DMS 273 (cell line): ENCODE data around the gene KCNJ9.

Experiments used
- DNase-seq: peaks from one replicate; lab custom pipeline; 2025; ENCODE audit not compliant: unreplicated experiment; lab: John Stamatoyannopoulos, UW

The KCNJ9 gene

DNA sequence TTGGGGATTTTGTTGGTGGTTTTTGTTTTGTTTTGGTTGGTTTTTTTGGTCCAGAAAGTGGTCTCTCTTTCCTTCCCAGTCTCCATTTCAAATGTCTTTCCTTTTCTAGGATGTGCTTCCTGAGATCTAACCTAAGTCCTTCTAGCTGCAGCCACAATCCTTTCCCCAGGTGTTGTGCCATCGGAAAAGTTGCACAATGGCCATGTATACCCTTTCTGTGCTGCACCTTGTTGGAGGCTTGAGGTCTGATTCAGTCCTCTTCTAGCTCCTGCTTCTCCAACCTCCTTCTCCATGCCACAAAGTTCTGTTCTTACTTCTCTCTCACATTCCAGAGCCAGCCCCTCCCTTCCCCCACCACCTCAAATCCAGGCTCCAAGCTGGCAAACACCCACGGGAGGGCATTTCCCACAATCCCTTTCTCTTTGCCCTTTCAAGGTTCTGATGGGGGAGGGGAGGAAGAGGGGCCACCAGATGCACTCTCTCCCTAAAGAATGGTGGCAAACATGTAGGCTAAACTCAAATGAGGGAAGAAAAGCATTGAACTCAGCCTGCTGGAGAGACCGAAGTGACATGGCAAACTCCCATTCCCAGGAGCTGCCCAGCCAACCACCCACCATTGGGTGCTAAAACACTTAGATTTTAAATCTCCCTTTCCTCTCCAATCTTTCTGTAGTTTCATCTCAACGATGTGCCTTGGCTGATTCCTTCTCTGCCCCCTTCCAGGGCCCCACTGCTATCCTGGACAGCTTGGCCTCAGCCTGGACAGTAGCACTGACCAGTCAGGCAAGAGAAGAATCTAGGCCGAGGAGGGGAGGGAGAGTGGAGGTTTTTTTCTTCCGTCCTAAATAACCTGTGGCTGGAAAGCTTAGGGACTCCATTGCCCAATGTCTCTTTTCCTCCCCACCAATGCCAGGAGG lies 14.3 kb upstream of the KCNJ9 start:
- DNase-seq, result no peak

DNA sequence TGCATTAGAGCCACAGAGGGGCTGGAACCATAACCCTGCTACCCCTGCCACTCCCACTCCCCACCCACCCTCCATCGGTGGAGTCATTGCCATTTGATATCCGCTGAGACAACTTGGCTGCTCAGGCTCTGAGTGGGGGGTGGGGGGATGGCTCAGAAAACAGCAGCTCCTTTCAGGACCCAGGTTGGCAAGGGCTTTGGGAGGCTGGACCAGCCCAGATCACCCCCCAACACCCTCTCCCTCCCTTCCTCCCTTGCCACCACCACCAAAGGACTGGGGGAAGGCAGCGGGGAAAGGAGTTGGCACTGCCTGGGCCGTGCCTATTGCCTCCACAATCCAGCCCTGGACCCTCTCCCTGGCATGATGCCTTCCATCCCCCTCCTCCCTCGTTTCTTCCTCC lies 13.1 kb upstream of the KCNJ9 start:
- no peak for DNase-seq

DNA sequence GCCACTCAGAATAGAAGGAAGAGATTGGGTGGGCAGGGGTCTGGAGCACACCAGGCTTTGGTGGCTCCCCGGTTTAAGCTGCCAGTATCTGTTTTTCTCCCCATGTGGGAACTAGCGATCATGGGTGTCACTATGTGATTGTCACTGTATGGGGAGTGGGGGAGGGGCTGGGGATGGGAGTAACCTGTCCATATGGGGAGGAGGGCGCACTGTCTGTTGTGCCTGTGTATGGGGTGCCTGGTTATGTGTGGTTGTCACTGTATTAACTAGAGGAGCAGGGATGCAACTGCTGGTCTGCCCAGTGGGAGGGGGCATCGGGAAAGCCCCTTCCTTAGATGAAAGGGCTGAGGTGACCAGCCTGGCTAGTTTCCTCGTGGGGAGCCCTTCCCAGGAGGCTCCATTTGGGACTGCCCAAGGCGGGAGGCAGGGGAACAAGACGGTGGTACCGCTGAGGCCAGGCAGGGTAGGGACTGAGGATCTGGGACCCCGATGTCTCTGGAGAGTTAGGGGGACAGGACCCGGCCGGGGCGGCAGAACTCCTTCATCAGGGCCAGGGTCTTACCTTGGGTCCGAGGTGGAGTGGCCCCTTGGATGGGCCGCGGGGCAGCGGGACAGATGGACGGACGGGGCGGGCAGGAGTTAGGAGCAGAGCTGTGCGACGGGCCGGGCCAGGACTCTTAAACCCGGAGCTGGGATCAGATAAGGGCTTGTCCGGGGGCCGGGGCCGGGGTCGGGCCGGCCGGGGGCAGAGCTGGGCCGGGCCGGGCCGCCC lies 11.7 kb upstream of the KCNJ9 start, which contains the start of gene KCNJ10:
Gene KCNJ10, minus strand, starts transcription at position 701 of the 772 bp plus-strand sequence. CDS start 27,628 bp downstream, outside the sequence.
- DNase-seq, result no peak

DNA sequence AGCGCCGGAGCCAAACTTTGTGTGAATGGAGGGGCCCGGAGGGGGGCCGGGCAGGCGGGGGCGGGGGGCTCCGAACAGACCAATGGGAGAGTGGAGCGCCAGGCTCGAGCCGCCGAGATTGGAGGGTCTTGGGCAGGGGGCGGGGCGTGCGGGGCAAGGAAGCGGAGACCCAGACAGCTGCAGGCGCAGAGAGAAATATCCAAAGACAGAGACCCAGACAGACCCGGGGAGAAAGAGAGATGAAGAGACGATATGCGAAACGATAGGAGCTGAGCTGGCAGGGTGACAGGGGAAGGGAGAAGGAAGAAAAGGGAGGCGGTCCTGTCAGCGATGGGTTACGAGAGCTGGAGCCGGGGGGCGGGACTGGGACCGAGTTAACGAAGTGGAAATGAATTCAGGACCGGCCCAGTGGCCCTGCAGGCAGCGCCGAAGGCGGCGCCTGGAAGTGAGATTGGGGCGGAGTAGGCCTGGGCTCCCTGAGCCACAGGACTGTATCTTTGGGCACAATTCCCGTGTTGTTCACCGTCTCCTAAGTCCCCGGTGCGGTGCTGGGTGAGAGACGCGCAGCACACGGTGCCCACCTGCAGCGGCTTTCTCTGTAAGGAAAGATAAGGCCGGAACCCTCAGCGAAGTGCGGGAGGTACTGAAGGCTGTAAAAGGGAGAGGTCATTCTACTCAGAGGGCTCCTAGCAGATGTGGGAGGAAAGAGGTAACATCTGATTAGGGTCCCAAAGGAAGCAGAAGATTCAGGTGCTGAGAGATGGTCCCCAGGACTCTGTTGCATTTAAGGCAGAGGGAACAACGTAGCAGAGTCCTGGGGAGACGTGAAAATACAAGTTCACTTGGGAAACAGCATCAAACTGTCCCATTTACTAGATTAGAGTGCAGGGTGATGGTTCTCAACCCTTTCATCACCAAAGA lies 10.8 kb upstream of the KCNJ9 start:
- peak; percentile 90 for DNase-seq

- no peak for DNase-seq
Measured at GRCh38 chr1:160071289-160071688, 10.0 kb upstream of the KCNJ9 start.

GRCh38 chr1:160074865-160075264 lies 6.5 kb upstream of the KCNJ9 start:
- no peak for DNase-seq

DNA sequence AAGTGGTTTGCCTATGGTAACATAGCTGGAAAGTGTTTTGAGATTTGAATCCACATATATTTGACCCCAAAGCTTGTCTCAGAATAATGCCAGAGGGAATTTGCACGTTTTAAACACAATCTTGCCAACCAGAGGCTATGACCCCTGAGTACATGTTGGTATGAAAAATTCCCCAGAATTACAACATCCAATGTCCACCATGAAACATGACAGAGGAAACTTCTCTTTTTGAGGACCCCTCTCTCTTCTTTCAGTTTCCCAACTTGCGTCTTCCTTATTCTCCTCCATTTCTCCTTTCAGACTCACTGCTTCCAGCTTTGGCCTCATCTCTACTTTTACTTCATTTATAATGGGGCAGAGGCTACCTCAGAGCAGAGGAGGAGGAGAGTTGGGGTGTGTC lies 5.5 kb upstream of the KCNJ9 start:
- DNase-seq, result no peak

DNA sequence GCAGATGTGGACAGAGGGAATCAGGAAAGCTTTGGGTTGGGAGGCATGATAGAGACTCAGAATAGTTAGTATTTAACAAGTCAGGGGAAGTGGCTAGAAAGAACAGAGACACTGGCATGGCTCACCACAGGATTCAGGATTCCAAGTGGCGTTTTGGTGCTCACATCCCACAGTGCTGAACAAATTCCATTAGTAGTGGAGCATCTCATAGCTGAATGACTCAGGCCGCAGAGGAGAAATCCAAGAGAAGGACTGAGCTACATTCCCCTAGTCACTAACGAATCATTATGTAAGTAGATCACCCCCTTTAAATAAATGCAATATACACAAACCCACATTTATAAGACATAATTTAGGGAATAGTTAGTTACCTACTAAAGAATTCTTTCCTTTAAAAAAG lies 5.0 kb upstream of the KCNJ9 start:
- DNase-seq, result no peak

- DNase-seq, result no peak
Measured at GRCh38 chr1:160077486-160077885, 3.9 kb upstream of the KCNJ9 start.

- DNase-seq, result peak; percentile 60
Measured at GRCh38 chr1:160078512-160079195, 2.7 kb upstream of the KCNJ9 start.

DNA sequence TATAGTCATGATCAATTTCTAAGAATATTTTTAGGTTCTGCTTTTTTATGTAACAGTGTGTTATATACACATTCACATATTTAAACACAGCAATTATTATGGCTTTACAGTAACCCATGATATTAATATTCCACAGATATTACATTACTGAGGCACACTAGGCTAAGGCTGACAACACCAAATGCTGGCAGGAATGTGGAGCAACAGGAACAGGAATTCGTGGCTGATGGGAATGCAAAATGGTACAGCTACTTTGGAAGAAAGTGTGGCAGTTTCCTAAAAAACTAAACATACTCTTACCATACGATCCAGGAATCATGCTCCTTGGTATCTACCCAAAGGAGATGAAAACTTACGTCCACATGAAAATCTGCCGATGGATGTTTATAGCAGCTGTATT lies 1.9 kb upstream of the KCNJ9 start:
- no peak for DNase-seq

DNA sequence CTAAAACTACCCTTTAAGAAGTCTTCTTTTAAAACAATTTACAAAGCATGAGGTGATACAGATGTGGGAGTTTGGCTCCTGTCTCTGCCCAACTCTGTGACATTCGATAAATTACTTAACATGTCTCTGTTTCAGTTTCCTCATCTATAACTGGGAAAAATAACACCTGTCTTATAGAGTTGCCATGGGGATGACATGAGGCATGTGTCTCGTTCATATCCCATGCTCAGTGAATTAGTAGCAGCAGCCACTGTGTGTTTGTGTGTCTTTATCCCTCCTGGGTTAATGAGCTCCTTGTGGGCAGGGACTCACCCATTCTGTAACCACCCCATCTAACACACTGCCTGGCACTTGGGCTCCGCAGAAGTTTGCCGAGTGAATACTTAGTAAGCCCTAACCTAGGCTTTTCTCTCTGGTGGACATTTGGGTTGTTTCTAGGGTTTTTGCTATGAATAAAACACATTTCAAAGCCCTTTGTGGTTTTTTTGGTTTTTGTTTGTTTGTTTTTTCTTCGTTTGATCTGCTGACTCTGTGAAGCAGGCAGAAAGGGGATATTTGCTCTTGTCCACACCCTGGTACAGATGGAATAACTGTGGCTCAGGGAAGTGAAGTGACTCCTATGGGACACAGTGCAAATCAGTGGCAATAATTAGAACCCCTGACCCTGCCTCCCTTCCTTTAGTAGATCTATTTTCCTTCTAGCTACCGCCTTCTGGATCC lies 797 bp upstream of the KCNJ9 start:
- DNase-seq, result no peak

GRCh38 chr1:160082487-160082886 lies 1.1 kb downstream of the KCNJ9 start:
- no peak for DNase-seq

GRCh38 chr1:160082926-160083325 lies 1.6 kb downstream of the KCNJ9 start:
- no peak for DNase-seq

DNA sequence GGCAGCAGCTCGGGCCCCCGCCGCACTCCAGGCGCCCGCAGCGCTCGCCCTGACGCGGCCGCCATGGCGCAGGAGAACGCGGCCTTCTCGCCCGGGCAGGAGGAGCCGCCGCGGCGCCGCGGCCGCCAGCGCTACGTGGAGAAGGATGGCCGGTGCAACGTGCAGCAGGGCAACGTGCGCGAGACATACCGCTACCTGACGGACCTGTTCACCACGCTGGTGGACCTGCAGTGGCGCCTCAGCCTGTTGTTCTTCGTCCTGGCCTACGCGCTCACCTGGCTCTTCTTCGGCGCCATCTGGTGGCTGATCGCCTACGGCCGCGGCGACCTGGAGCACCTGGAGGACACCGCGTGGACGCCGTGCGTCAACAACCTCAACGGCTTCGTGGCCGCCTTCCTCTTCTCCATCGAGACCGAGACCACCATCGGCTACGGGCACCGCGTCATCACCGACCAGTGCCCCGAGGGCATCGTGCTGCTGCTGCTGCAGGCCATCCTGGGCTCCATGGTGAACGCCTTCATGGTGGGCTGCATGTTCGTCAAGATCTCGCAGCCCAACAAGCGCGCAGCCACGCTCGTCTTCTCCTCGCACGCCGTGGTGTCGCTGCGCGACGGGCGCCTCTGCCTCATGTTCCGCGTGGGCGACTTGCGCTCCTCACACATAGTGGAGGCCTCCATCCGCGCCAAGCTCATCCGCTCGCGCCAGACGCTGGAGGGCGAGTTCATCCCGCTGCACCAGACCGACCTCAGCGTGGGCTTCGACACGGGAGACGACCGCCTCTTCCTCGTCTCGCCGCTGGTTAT lies 2.8 kb downstream of the KCNJ9 start:
- peak; percentile 61 for DNase-seq

GRCh38 chr1:160084771-160085321 lies 3.5 kb downstream of the KCNJ9 start:
- DNase-seq, result no peak

GRCh38 chr1:160085686-160086455 lies 4.5 kb downstream of the KCNJ9 start:
- peak; percentile 93 for DNase-seq

GRCh38 chr1:160086456-160086892 lies 5.1 kb downstream of the KCNJ9 start:
- no peak for DNase-seq
